Suprapubic skin (tissue), 4 donors: Measurements from ENCODE around the gene PGA5. TPM values are rescaled to one million over a fixed set of nuclear protein-coding genes. Genes with fewer than 3 reads are reported as not detected.

Experiments used
- DNase-seq, 2 donors: peaks; one replicate each; pipeline ENCODE4 v3.0.0-alpha.2; 2019; ENCODE audit warnings: low spot score in 2 of 2
- H3K27ac ChIP-seq: fragments of 200-600 bp; sonication (generic); one replicate; pipeline ENCODE4 v1.5.1; 2019
- H3K27me3 ChIP-seq: fragments of 200-600 bp; sonication (generic); one replicate; pipeline ENCODE4 v1.5.1; 2019
- H3K36me3 ChIP-seq: fragments of 200-600 bp; sonication (generic); one replicate; pipeline ENCODE4 v1.5.1; 2019
- H3K4me1 ChIP-seq: fragments of 200-600 bp; sonication (generic); one replicate; pipeline ENCODE4 v1.5.1; 2019
- H3K4me3 ChIP-seq: fragments of 200-600 bp; sonication (generic); one replicate; pipeline ENCODE4 v1.5.1; 2019; ENCODE audit warnings: mild to moderate bottlenecking
- H3K9me3 ChIP-seq: fragments of 200-600 bp; sonication (generic); one replicate; pipeline ENCODE4 v1.5.1; 2019
- CTCF ChIP-seq, 2 donors: fragments of 200-600 bp in 1 of 2; fragments of 450-650 bp in 1 of 2; sonication (generic) in 1 of 2; IDR thresholded peaks; one replicate each; pipeline ENCODE4 v1.5.1; 2016 to 2019; ENCODE audit warnings: antibody characterized with exemption in 2 of 2, mild to moderate bottlenecking in 1 of 2, moderate library complexity in 1 of 2
- EP300 ChIP-seq: sonication (generic); formaldehyde crosslinking; IDR thresholded peaks from one replicate; pipeline ENCODE4 v1.6.1; 2017; ENCODE audit warnings: antibody characterized with exemption
- POLR2A ChIP-seq, 2 donors: fragments of 450-650 bp; IDR thresholded peaks; one replicate each; pipeline ENCODE4 v1.6.1; 2017; ENCODE audit warnings: antibody characterized with exemption in 2 of 2, mild to moderate bottlenecking in 2 of 2, moderate library complexity in 2 of 2
- POLR2AphosphoS5 ChIP-seq, 3 donors: sonication (generic); formaldehyde crosslinking; IDR thresholded peaks; one replicate each; pipeline ENCODE4 v1.6.1; 2017; ENCODE audit warnings: antibody characterized with exemption in 3 of 3
- WGBS: methylation state at CpG from one replicate; pipeline ENCODE4 v1.1.5; 2018; 5-methylcytosine and 5-hydroxymethylcytosine counted together
- total RNA-seq, 4 donors: library from RNA; depleted of rRNA; stranded (reverse); fragments of >200 nt; gene quantifications; one replicate each; pipeline ENCODE4 v1.1.0, GENCODE V29; 2016

PGA5 gene
- total RNA-seq, 4 donors from 2014 or later, result not detected

GRCh38 chr11:61280883-61281580 is 40.1 kb downstream of the PGA5 start:
- H3K9me3 ChIP-seq, result no peaks in the 10 kb centered on the region
- TF ChIP-seq CTCF (IDR thresholded peaks at IDR 0.05), result no peak
- TF ChIP-seq EP300, result no peak
- no peak for TF ChIP-seq POLR2AphosphoS5 (IDR thresholded peaks at IDR 0.05)
- TF ChIP-seq POLR2A (IDR thresholded peaks at IDR 0.05), result no peak
- 85% methylated on average over 19 of the region's 20 CpGs for WGBS
- DNase-seq, result no peak
- no peak overlapping the region for H3K27ac ChIP-seq
- H3K27me3 ChIP-seq, result no peaks in the 10 kb centered on the region
- H3K4me3 ChIP-seq, result peak overlapping the region; percentile 38
- no peaks in the 10 kb centered on the region for H3K36me3 ChIP-seq
- H3K4me1 ChIP-seq, result peaks cover 20% of the 10 kb centered on the region

GRCh38 chr11:61281581-61282250 is 40.7 kb downstream of the PGA5 start:
- 56% methylated on average over 33 of the region's 35 CpGs for WGBS
- no peaks in the 10 kb centered on the region for H3K9me3 ChIP-seq
- H3K4me1 ChIP-seq, result peaks cover 20% of the 10 kb centered on the region
- no peak for TF ChIP-seq POLR2A (IDR thresholded peaks at IDR 0.05)
- no peak overlapping the region for H3K27ac ChIP-seq
- DNase-seq, result no peak
- no peaks in the 10 kb centered on the region for H3K27me3 ChIP-seq
- peak overlapping the region; percentile 38 for H3K4me3 ChIP-seq
- no peaks in the 10 kb centered on the region for H3K36me3 ChIP-seq

DNA sequence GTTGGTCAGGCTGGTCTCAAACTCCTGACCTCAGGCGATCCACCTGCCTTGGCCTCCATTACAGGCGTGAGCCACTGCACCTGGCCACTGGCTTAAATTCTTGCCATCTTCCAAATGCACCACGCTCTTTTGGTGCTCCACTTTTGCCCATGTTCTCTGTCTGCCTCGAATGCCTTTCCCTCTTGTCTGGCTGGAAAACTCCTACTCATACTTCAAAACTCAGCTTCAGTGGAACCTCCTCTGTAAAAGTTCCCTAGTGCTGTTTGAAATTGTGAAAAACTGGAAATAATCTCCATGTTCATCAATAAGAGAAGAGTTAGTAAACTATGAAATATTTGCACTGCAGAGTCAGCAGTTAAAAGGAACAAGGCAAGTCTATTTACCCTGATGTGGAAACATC is 42.6 kb downstream of the PGA5 start:
- H3K27ac ChIP-seq, result no peak overlapping the region
- DNase-seq, result no peak
- H3K27me3 ChIP-seq, result no peaks in the 10 kb centered on the region
- WGBS, result 94% methylated on average over 4 of the region's 4 CpGs
- no peaks in the 10 kb centered on the region for H3K36me3 ChIP-seq
- TF ChIP-seq POLR2AphosphoS5 (IDR thresholded peaks at IDR 0.05), result no peak
- TF ChIP-seq POLR2A (IDR thresholded peaks at IDR 0.05), result no peak
- TF ChIP-seq EP300, result no peak
- TF ChIP-seq CTCF (IDR thresholded peaks at IDR 0.05), result no peak
- no peaks in the 10 kb centered on the region for H3K9me3 ChIP-seq
- peaks cover 20% of the 10 kb centered on the region for H3K4me1 ChIP-seq
- no peak overlapping the region for H3K4me3 ChIP-seq

DNA sequence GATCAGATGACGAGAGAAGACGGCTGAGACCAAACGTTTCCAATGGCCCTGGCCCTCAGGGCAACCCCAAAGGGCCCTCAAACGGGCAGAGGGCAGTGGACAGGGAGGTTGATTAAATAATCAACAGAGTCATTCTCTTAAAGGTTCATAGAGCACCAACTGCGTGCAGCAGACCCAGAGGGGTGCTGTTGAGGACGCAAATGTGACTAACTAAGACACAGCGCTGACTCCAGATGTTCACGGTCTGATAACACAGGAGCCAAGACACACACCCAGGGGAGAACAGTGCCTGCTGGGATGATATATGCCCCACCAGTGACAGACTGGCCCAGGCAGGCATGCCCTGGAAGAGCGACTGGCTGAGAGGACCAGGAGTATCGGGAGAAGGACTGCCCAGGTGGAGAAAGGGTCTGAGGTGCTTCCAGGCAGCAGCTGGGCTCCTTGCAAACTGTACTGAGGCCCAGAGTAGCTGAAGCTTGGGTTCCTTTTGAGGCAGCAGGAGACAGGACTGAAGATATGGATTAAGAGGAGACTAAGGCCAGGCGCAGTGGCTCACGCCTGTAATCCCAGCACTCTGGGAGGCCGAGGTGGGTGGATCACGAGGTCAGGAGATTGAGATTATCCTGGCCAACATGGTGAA is 46.5 kb downstream of the PGA5 start:
- TF ChIP-seq POLR2AphosphoS5 (IDR thresholded peaks at IDR 0.05) (no peak), EP300 (no peak), CTCF (IDR thresholded peaks at IDR 0.05) (no peak), POLR2A (IDR thresholded peaks at IDR 0.05) (no peak)

GRCh38 chr11:61290905-61291690 is 50.1 kb downstream of the PGA5 start:
- Histone ChIP-seq H3K36me3 (no peaks in the 10 kb centered on the region), H3K4me3 (no peak overlapping the region), H3K27ac (no peak overlapping the region), H3K27me3 (peaks cover 7% of the 10 kb centered on the region), H3K4me1 (peaks cover 25% of the 10 kb centered on the region), H3K9me3 (no peaks in the 10 kb centered on the region)
- no peak for DNase-seq
- TF ChIP-seq EP300, result no peak
- TF ChIP-seq POLR2AphosphoS5 (IDR thresholded peaks at IDR 0.05), result no peak
- TF ChIP-seq POLR2A (IDR thresholded peaks at IDR 0.05), result no peak
- no peak for TF ChIP-seq CTCF (IDR thresholded peaks at IDR 0.05)
- WGBS, result 90% methylated on average over 9 of the region's 12 CpGs

More for the DNA sequence above, 46.5 kb downstream of the PGA5 start:
- 66% methylated on average over 12 of the region's 14 CpGs for WGBS
- Histone ChIP-seq H3K36me3 (no peaks in the 10 kb centered on the region), H3K27me3 (no peaks in the 10 kb centered on the region), H3K4me3 (no peak overlapping the region), H3K9me3 (no peaks in the 10 kb centered on the region), H3K4me1 (no peaks in the 10 kb centered on the region), H3K27ac (no peak overlapping the region)
- DNase-seq, result no peak
